HepG2 (cell line): ENCODE results near the gene PSRC1. TPM values are rescaled to one million over a fixed set of nuclear protein-coding genes. Genes with fewer than 3 reads are reported as not detected.

ENCODE experiments used
- ARID4A ChIP-seq: sonication (generic); formaldehyde crosslinking; IDR thresholded peaks from 2 replicates; pipeline ENCODE4 v1.5.0; 2020; ENCODE audit warnings: mild to moderate bottlenecking, missing genetic modification reagents, borderline replicate concordance
- E2F1 ChIP-seq: sonication (generic); formaldehyde crosslinking; IDR thresholded peaks from 2 replicates; pipeline ENCODE4 v1.5.0; 2020; ENCODE audit warnings: missing genetic modification reagents
- HDAC6 ChIP-seq: fragments of 200-600 bp; sonication (generic); IDR thresholded peaks from 2 replicates; pipeline ENCODE4 v1.7.0; 2017; ENCODE audit warnings: mild to moderate bottlenecking, antibody characterized with exemption, low read length, low read depth
- MYC ChIP-seq: sonication (generic); formaldehyde crosslinking; IDR thresholded peaks from 2 replicates; pipeline ENCODE4 v1.9.0; 2021; ENCODE audit warnings: missing genetic modification reagents, borderline replicate concordance
- PBX2 ChIP-seq: IDR thresholded peaks from 2 replicates; pipeline ENCODE4 v1.6.1; 2016; ENCODE audit warnings: control low read depth
- PHF5A ChIP-seq: IDR thresholded peaks from one replicate; pipeline ENCODE4 v1.6.1; 2018; ENCODE audit warnings: low read depth, missing genetic modification reagents; ENCODE audit not compliant: unreplicated experiment
- PITX1 ChIP-seq: sonication (generic); formaldehyde crosslinking; IDR thresholded peaks from 2 replicates; pipeline ENCODE4 v1.5.1; 2020; ENCODE audit warnings: mild to moderate bottlenecking, missing genetic modification reagents
- RFX1 ChIP-seq: fragments of 450-650 bp; IDR thresholded peaks from 2 replicates; pipeline ENCODE4 v1.6.1; 2017
- RNF2 ChIP-seq: fragments of 450-650 bp; conservative IDR thresholded peaks from 2 replicates; pipeline ENCODE4 v1.6.1; 2016; ENCODE audit warnings: low read depth
- SIX4 ChIP-seq: sonication (generic); formaldehyde crosslinking; IDR thresholded peaks from 2 replicates; pipeline ENCODE4 v1.4.0; 2020; ENCODE audit warnings: missing genetic modification reagents
- SMAD9 ChIP-seq: sonication (generic); formaldehyde crosslinking; IDR thresholded peaks from 2 replicates; pipeline ENCODE4 v1.5.1; 2020; ENCODE audit warnings: mild to moderate bottlenecking, missing genetic modification reagents
- SNAI1 ChIP-seq: sonication (generic); formaldehyde crosslinking; IDR thresholded peaks from 2 replicates; pipeline ENCODE4 v1.5.0; 2020; ENCODE audit warnings: mild to moderate bottlenecking, missing genetic modification reagents, borderline replicate concordance
- THRA ChIP-seq: sonication (generic); formaldehyde crosslinking; IDR thresholded peaks from 2 replicates; pipeline ENCODE4 v1.4.0; 2020; ENCODE audit warnings: missing genetic modification reagents, borderline replicate concordance
- ZGPAT ChIP-seq: IDR thresholded peaks from 2 replicates; pipeline ENCODE4 v1.6.1; 2016; ENCODE audit warnings: mild to moderate bottlenecking
- ZMYM3 ChIP-seq: sonication (generic); formaldehyde crosslinking; IDR thresholded peaks from 2 replicates; pipeline ENCODE4 v1.5.1; 2020; ENCODE audit warnings: mild to moderate bottlenecking, missing genetic modification reagents
- ZNF468 ChIP-seq: sonication (generic); formaldehyde crosslinking; IDR thresholded peaks from 2 replicates; pipeline ENCODE4 v1.8.0; 2022; ENCODE audit warnings: mild to moderate bottlenecking, moderate library complexity, missing genetic modification reagents
- ZNF501 ChIP-seq: sonication (generic); formaldehyde crosslinking; IDR thresholded peaks from 2 replicates; pipeline ENCODE4 v1.5.1; 2020; ENCODE audit warnings: mild to moderate bottlenecking, moderate library complexity, missing genetic modification reagents
- ZNF557 ChIP-seq: sonication (generic); formaldehyde crosslinking; IDR thresholded peaks from 2 replicates; pipeline ENCODE4 v1.4.0; 2020; ENCODE audit warnings: missing genetic modification reagents
- ZNF691 ChIP-seq: sonication (generic); formaldehyde crosslinking; IDR thresholded peaks from 2 replicates; pipeline ENCODE4 v1.4.0; 2020; ENCODE audit warnings: missing genetic modification reagents, low read depth, mild to moderate bottlenecking, borderline replicate concordance
- polyA plus RNA-seq, 8 experiments: library from polyadenylated mRNA; depleted of rRNA in 3 of 8; stranded (reverse) in 7 of 8; unstranded in 1 of 8; fragments of >200 nt; fragmentation: Illumina TruSeq in 4 of 8; extraction: Trizol in 4 of 8; gene quantifications; 2 replicates each; pipeline versions ENCODE4 v1.2.1 to v1.2.3, GENCODE V29; 2011 to 2016; ENCODE audit warnings: low read depth in 4 of 8, missing spikeins in 1 of 8, mixed read lengths in 1 of 8; ENCODE audit not compliant: insufficient read depth in 1 of 8
- total RNA-seq, 5 experiments: library from RNA; depleted of rRNA; stranded (reverse); fragments of >200 nt; fragmentation: Illumina TruSeq; extraction: Trizol; gene quantifications; 2 replicates each; pipeline ENCODE4 v1.2.3, GENCODE V29; 2016; ENCODE audit warnings: low read depth in 1 of 5

PSRC1 gene
- total and polyA plus RNA-seq, 2 of the 13 experiments (the other 11 are each of a cell fraction or from before 2014, with no cell fraction given), result 28.6 to 30.3 TPM

- TF ChIP-seq ZGPAT, result peak; percentile 86
- 0 out of 2 replicates have a peak, but pooled peaks have one; percentile 46 for TF ChIP-seq E2F1 (CRISPR knock-in tag)
- no peak for TF ChIP-seq PBX2
- 0 out of 2 replicates have a peak, but pooled peaks have one; percentile 23 for TF ChIP-seq ZNF557 (CRISPR knock-in tag)
- no peak for TF ChIP-seq SNAI1
- TF ChIP-seq ZNF501 (CRISPR knock-in tag), result peak; percentile 87
- peak; percentile 47 for TF ChIP-seq PHF5A (CRISPR knock-in tag)
- TF ChIP-seq SMAD9, result no peak
- peak; percentile 46; the same call in 1 of the 2 replicates for TF ChIP-seq PITX1 (CRISPR knock-in tag)
- TF ChIP-seq ZNF468 (CRISPR knock-in tag), result no peak
- TF ChIP-seq SIX4, result no peak
- TF ChIP-seq ZNF691, result no peak
- no peak for TF ChIP-seq HDAC6
- no peak for TF ChIP-seq THRA (CRISPR knock-in tag)
- peak; percentile 89 for TF ChIP-seq MYC
- peak; percentile 86 for TF ChIP-seq ARID4A (CRISPR knock-in tag)
- no peak for TF ChIP-seq RNF2
- no peak for TF ChIP-seq RFX1
- peak; percentile 32; the same call in 1 of the 2 replicates for TF ChIP-seq ZMYM3 (CRISPR knock-in tag)
Observed at GRCh38 chr1:109282952-109283747, at the start of gene PSRC1 (continued).
